ENCODE results near the gene ANKRD55.
"Not testable (repeated sequence)": the region's sequence is repeated elsewhere in the genome, so short reads cannot be mapped to it uniquely, and the experiment has no call there.

ANKRD55 gene

DNA sequence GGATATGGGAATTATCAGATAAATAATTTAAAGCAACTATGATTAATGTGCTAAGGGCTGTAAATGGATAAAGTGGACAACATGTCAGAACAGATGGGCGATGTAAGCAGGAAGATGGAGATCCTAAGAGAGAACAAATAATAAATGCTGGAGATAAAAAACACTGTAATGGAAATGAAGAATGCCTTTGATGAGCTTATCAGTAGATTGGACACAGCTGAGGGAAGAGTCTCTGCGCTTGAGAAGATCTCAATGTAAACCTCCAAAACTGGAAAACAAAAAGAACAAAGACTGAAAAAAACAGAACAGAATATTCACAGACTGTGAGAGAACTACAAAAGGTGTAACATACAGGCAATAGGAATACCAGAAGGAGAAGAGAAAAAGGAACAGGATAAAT is 102.5 kb downstream of the ANKRD55 start:
- ChIA-PET CTCF (no interaction called here), POLR2A (no interaction called here)
- no peak for DNase-seq (ENCODE audit: extremely low spot score)
- TF ChIP-seq NFRKB (IDR thresholded peaks at IDR 0.05) (no peak), CTBP1 (IDR thresholded peaks at IDR 0.05; ENCODE audit: borderline replicate concordance) (no peak), HDGF (IDR thresholded peaks at IDR 0.05; ENCODE audit: borderline replicate concordance) (no peak), L3MBTL2 (conservative IDR thresholded peaks at IDR 0.05) (no peak), ELF4 (IDR thresholded peaks at IDR 0.05) (no peak), ARNT (IDR thresholded peaks at IDR 0.05) (no peak), LEF1 (IDR thresholded peaks at IDR 0.05; ENCODE audit: borderline replicate concordance) (no peak), BHLHE40 (IDR thresholded peaks at IDR 0.05; ENCODE audit: borderline replicate concordance) (no peak), FOXA1 (IDR thresholded peaks at IDR 0.05) (no peak), TARDBP (IDR thresholded peaks at IDR 0.05) (no peak), FOXM1 (IDR thresholded peaks at IDR 0.05; ENCODE audit: borderline replicate concordance) (no peak), SP1 (IDR thresholded peaks at IDR 0.05) (no peak)
- TF ChIP-seq, protein P1, sequence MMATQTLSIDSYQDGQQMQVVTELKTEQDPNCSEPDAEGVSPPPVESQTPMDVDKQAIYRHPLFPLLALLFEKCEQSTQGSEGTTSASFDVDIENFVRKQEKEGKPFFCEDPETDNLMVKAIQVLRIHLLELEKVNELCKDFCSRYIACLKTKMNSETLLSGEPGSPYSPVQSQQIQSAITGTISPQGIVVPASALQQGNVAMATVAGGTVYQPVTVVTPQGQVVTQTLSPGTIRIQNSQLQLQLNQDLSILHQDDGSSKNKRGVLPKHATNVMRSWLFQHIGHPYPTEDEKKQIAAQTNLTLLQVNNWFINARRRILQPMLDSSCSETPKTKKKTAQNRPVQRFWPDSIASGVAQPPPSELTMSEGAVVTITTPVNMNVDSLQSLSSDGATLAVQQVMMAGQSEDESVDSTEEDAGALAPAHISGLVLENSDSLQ (IDR thresholded peaks at IDR 0.05), result no peak

DNA sequence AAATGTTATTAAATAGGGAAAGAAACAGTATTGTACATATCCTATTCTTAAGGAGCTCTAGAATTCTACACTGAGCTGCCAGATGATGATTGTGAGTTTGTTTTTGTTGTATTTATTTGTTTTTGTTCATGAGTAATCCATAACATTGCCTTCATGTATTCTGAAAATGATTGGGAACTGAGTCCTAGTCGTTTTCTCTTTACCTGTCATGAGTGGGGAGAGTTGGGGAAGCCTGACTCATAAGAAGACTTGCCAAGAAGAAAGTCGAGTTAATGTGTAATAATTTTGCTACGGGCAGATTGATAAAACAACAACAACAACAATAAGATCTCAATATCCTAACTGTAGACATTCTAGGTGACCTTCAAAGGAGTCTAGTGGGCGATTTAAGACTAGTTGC is 103.8 kb downstream of the ANKRD55 start:
- CTCF ChIA-PET, result no interaction called here
- POLR2A ChIA-PET, result no interaction called here
- DNase-seq (ENCODE audit: extremely low spot score), result no peak
- TF ChIP-seq LEF1 (IDR thresholded peaks at IDR 0.05; ENCODE audit: borderline replicate concordance), result no peak

DNA sequence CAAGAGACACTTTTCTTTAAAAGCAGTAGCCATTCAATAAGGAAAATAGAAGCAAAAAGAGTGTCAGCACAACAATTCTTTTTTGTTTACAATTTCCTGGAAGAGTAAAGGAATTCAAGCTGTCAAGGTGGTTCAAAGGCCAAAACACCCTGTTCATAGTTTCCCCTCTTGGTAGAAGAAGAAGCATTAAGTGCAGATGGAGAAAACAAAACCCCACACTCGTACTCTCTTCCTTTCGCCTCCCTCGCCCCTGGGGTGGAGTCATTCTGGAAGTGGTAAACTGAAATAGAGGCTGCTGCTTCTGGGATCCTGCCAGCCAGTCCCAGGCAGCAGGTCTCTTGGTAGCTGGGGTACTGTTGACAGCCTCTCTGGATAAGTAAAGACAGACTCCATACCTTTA is 105.0 kb downstream of the ANKRD55 start:
- ChIA-PET POLR2A (no interaction called here), CTCF (no interaction called here)
- DNase-seq (ENCODE audit: extremely low spot score), result no peak
- TF ChIP-seq FOXM1 (IDR thresholded peaks at IDR 0.05; ENCODE audit: borderline replicate concordance) (no peak), SP1 (IDR thresholded peaks at IDR 0.05) (no peak), L3MBTL2 (conservative IDR thresholded peaks at IDR 0.05) (no peak), ARNT (IDR thresholded peaks at IDR 0.05) (no peak), FOXK2 (IDR thresholded peaks at IDR 0.05) (no peak), BHLHE40 (IDR thresholded peaks at IDR 0.05; ENCODE audit: borderline replicate concordance) (no peak), LEF1 (IDR thresholded peaks at IDR 0.05; ENCODE audit: borderline replicate concordance) (no peak), FOXA1 (IDR thresholded peaks at IDR 0.05) (no peak), TARDBP (IDR thresholded peaks at IDR 0.05) (no peak), ELF4 (IDR thresholded peaks at IDR 0.05) (no peak), NFRKB (IDR thresholded peaks at IDR 0.05) (no peak), CTBP1 (IDR thresholded peaks at IDR 0.05; ENCODE audit: borderline replicate concordance) (no peak), ZNF384 (IDR thresholded peaks at IDR 0.05) (no peak), HDGF (IDR thresholded peaks at IDR 0.05; ENCODE audit: borderline replicate concordance) (no peak), SUZ12 (IDR thresholded peaks at IDR 0.05) (no peak)
- TF ChIP-seq, protein P1 (IDR thresholded peaks at IDR 0.05), result no peak

DNA sequence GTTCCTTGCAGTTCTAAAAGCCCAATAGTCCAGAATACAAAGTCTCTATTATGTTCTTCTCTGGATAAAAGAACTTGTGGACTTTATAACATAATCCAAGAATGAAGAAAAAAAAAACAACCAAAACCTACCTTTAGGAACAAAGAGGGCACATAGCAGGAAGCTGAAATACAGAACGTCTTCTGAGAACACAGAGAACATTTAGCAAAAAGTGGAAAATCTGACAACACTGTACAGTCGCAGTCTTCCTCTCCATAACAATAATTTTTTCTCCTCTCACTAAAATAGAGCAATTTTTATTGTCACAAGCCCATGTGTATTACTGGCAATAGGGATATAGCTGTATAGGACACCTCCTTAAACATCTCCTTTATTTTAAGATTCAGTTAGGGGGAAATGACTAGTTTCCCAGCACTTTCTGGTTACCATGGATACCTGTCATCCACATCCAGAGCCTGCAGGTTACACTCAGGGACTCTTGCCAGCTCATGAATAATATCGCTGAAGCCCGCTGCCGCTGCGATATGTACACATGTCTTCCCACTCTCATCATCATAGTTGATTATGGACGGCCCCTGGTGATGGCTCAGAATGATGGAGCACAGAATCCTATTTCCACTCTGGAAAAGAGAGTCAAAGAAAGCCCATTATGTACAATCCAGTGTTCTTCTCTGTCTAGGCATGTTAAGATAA is 106.5 kb downstream of the ANKRD55 start:
- TF ChIP-seq, protein P1 (IDR thresholded peaks at IDR 0.05), result no peak
- TF ChIP-seq LEF1 (IDR thresholded peaks at IDR 0.05; ENCODE audit: borderline replicate concordance) (no peak), FOXA1 (IDR thresholded peaks at IDR 0.05) (no peak)
- ChIA-PET POLR2A (no interaction called here), CTCF (no interaction called here)
- DNase-seq (ENCODE audit: extremely low spot score), result no peak

DNA sequence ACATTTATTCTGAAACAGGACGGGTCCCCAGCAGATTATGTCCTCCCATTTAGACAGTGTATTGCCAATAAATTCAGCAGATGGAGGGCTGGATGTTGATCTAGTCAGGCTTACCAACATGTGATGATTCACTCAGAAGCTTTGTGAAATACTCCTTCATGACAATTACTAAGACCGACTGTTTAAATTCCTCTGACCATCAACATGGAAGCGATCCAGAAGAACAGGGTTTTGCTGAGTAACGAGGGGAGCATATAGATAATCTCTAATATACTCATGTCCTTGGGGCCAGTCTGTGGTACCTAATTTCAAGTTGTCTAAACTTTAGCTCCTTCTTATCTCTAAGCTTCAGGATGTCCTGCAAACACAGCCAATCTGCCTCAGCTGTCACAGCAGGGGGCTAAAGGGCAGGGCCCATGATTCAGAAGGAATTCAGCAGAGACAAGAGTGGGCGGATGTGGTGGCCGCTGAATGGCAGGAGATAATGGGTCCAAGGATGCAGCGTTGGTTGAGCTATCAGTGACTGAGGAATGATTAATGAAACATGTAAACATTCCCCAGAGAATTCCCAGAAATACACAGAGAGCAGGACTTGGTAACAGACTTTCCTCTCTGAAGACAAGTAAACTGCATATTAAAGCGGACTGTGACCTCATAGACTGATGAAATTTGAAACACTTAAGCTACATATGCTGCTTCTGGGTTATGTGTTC is 109.4 kb downstream of the ANKRD55 start:
- CTCF ChIA-PET, result interaction anchor here (0.5 to 1.0 kb wide), 4 partner anchors 16 to 78 kb away, joined by 3 to 4 read pairs (median 3); no protein-coding TSS in a partner anchor
- POLR2A ChIA-PET, result no interaction called here
- DNase-seq (ENCODE audit: extremely low spot score), result peak; percentile 68
- TF ChIP-seq SUZ12 (IDR thresholded peaks at IDR 0.05), result no peak
- TF ChIP-seq, protein P1 (IDR thresholded peaks at IDR 0.05), result peak; percentile 84

DNA sequence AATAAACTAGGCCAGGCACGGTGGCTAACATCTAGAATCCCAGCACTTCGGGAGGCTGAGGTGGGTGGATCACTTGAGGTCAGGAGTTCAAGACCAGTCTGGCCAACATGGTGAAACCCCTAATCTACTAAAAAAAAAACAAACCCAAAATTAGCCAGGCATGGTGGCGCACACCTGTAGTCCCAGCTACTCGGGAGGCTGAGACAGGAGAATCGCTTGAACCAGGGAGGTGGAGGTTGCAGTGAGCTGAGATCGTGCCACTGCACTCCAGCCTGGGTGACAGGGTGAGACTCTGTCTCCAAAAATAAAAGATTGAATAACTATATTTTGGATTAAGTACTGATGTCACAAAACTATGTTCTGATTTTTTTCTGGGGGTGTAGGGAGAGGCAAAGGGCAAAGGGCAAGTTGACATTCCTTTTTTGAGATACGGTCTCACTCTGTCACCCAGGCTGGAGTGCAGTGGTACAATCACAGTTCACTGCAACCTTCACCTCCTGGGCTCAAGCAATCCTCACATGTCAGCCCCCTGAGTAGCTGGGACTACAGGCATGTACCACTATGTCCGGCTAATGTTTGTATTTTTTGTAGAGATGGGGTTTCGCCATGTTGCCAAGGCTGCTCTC is 110.7 kb downstream of the ANKRD55 start:
- DNase-seq (ENCODE audit: extremely low spot score); POLR2A ChIA-PET; CTCF ChIA-PET: not testable (repeated sequence)

All from HEK293T (cell line).